ENCODE measurements around the gene POMGNT2. TPM values are rescaled to one million over a fixed set of nuclear protein-coding genes. Genes with fewer than 3 reads are reported as not detected.

Gene POMGNT2
- polyA plus RNA-seq, 4 donors, result 19.7 to 31.9 (median 20.7) TPM

Other genes starting within 250 kb of the POMGNT2 start
- 1 to 10 TPM in 1 of 4 donors, under 1 TPM in 3; 0.23 to 1.1 (median 0.74) TPM for gene CYP8B1, start 230.2 kb downstream of the POMGNT2 start, polyA plus RNA-seq (ENCODE audit: insufficient read length in 4 of 4)
- gene ZNF662, start 199.9 kb downstream of the POMGNT2 start, polyA plus RNA-seq (ENCODE audit: insufficient read length in 4 of 4), result 10 to 100 TPM; 23.5 to 37.7 (median 29.7) TPM
- gene GASK1A, start 126.8 kb downstream of the POMGNT2 start, polyA plus RNA-seq (ENCODE audit: insufficient read length in 4 of 4), result 1 to 10 TPM; 3.6 to 7.8 (median 4.0) TPM
- gene SNRK, start 180.5 kb upstream of the POMGNT2 start, polyA plus RNA-seq (ENCODE audit: insufficient read length in 4 of 4), result 10 to 100 TPM; 31.0 to 59.5 (median 52.3) TPM

Measured in left renal pelvis (tissue), 4 donors.